Cardiac muscle cell (in vitro differentiated cells and primary cell): ENCODE data around the gene ZNF764. TPM values are rescaled to one million over a fixed set of nuclear protein-coding genes. Genes with fewer than 3 reads are reported as not detected.

Source experiments
- DNase-seq, 2 donors: peaks; one replicate each; pipeline versions ENCODE4 v3.0.0 to v3.0.0-alpha.2; 2010 to 2017; ENCODE audit warnings: low read depth in 1 of 2, low spot score in 1 of 2
- H3K27ac ChIP-seq: fragments of 200-600 bp; sonication (generic); 2 replicates; pipeline ENCODE4 v1.5.1; 2016
- H3K27me3 ChIP-seq: fragments of 200-600 bp; sonication (generic); 2 replicates; pipeline ENCODE4 v1.6.0; 2016; ENCODE audit warnings: control low read depth
- H3K36me3 ChIP-seq: fragments of 200-600 bp; sonication (generic); 2 replicates; pipeline ENCODE4 v1.5.1; 2016; ENCODE audit warnings: control low read depth
- H3K4me1 ChIP-seq: fragments of 200-600 bp; sonication (generic); 2 replicates; pipeline ENCODE4 v1.8.1; 2017; ENCODE audit warnings: low read depth, mild to moderate bottlenecking, mixed run types
- H3K4me3 ChIP-seq: fragments of 200-600 bp; sonication (generic); 2 replicates; pipeline ENCODE4 v1.5.1; 2016; ENCODE audit warnings: mild to moderate bottlenecking
- H3K9me3 ChIP-seq: fragments of 200-600 bp; sonication (generic); 2 replicates; pipeline ENCODE4 v1.5.1; 2017; ENCODE audit warnings: low read depth, mild to moderate bottlenecking, control low read depth
- CTCF ChIP-seq: IDR thresholded peaks from 2 replicates; pipeline ENCODE4 v1.5.1; 2012; ENCODE audit warnings: low read depth, mild to moderate bottlenecking, low read length
- polyA plus RNA-seq: library from polyadenylated mRNA; unstranded; fragments of >200 nt; fragmentation: Nextera tagmentation; extraction: Ambion mirVana; gene quantifications from 2 replicates; pipeline ENCODE4 v1.2.1, GENCODE V29; 2016
- total RNA-seq: library from RNA; depleted of rRNA; stranded (reverse); fragments of >200 nt; gene quantifications from 2 replicates; pipeline ENCODE4 v1.2.3, GENCODE V29; 2016

Gene ZNF764
- total and polyA plus RNA-seq, 2 experiments from 2014 or later: 12.0 to 34.7 TPM

- no peak for TF ChIP-seq CTCF
- DNase-seq: no peak
- no peaks in the 10 kb centered on the region for H3K27me3 ChIP-seq
- peaks cover 2% of the 10 kb centered on the region for H3K4me1 ChIP-seq
- H3K27ac ChIP-seq: peak overlapping the region; percentile 87
- no peaks in the 10 kb centered on the region for H3K36me3 ChIP-seq
- H3K4me3 ChIP-seq: peak overlapping the region; percentile 48
- no peaks in the 10 kb centered on the region for H3K9me3 ChIP-seq
These were observed 24.3 kb downstream of the ZNF764 start for GRCh38 chr16:30533748-30534367.

- Histone ChIP-seq H3K4me3 (peak overlapping the region; percentile 48), H3K36me3 (no peaks in the 10 kb centered on the region), H3K27me3 (no peaks in the 10 kb centered on the region), H3K27ac (no peak overlapping the region), H3K9me3 (no peaks in the 10 kb centered on the region), H3K4me1 (no peaks in the 10 kb centered on the region)
- DNase-seq: no peak
- TF ChIP-seq CTCF: no peak
These were observed 25.0 kb downstream of the ZNF764 start for GRCh38 chr16:30533146-30533522.

GRCh38 chr16:30532285-30533145, 25.7 kb downstream of the ZNF764 start:
- Histone ChIP-seq H3K9me3 (no peaks in the 10 kb centered on the region), H3K4me3 (no peak overlapping the region), H3K36me3 (no peaks in the 10 kb centered on the region), H3K4me1 (peaks cover 5% of the 10 kb centered on the region), H3K27me3 (no peaks in the 10 kb centered on the region), H3K27ac (no peak overlapping the region)
- no peak for TF ChIP-seq CTCF
- no peak for DNase-seq

GRCh38 chr16:30530163-30531037, 27.8 kb downstream of the ZNF764 start:
- Histone ChIP-seq H3K27me3 (no peaks in the 10 kb centered on the region), H3K9me3 (no peaks in the 10 kb centered on the region), H3K4me1 (peaks cover 5% of the 10 kb centered on the region), H3K4me3 (no peak overlapping the region), H3K27ac (no peak overlapping the region), H3K36me3 (no peaks in the 10 kb centered on the region)
- DNase-seq: no peak
- TF ChIP-seq CTCF: no peak

DNA sequence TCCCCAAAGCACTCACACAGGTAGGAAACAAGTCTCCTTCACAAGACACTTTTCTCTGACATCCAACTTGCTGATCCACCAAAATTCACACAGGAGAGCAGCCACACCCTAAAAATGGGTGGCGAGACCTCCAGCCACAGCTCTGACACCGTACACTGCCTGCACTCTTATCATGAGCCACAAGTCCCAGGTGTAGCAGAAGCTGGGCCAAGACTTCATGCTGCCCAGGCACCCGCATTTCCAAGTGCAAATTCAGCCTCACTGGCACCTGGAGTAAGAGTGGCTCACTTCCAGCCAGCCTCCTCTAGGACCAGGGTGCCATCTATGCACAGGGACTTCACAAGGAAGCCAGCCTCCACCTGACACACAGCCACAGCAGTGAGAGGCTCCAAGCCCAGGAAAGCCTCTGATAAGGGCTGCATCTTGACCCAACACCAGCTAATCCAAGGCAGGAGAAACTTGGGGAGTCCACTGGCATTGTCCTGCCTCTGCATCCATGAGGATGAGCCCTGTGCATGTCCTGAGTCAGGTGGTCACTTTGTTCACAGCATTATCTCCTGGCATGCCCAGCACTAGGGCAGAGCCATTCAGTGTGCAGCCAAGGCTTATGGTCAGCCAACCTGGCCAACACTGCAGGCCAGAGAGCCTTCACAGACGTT, 29.2 kb downstream of the ZNF764 start:
- Histone ChIP-seq H3K4me1 (peaks cover 5% of the 10 kb centered on the region), H3K27me3 (no peaks in the 10 kb centered on the region), H3K27ac (no peak overlapping the region), H3K36me3 (peaks cover 4% of the 10 kb centered on the region), H3K4me3 (no peak overlapping the region), H3K9me3 (no peaks in the 10 kb centered on the region)
- DNase-seq: no peak
- no peak for TF ChIP-seq CTCF
